Measurements from ENCODE around the gene DNAJC17. TPM values are rescaled to one million over a fixed set of nuclear protein-coding genes. Genes with fewer than 3 reads are reported as not detected.

Gene DNAJC17
- total RNA-seq, result 22.2 and 41.6 TPM in 2 replicates

GRCh38 chr15:40807028-40807887 lies at the start of gene DNAJC17, which contains the start of gene ZFYVE19:
Gene DNAJC17, minus strand, starts transcription at chr15:40807473. Its CDS starts 27 bp downstream, at chr15:40807446.
Gene ZFYVE19, plus strand, starts transcription at chr15:40807089. Its CDS starts 501 bp downstream, at chr15:40807590.

GRCh38 chr15:40843885-40844695 lies 36.8 kb upstream of the DNAJC17 start, which contains the start of gene SPINT1:
Gene SPINT1, plus strand, starts transcription at chr15:40844048. Its CDS starts 507 bp downstream, at chr15:40844555.

GRCh38 chr15:40828447-40829036 lies 21.3 kb upstream of the DNAJC17 start, which contains the start of gene PPP1R14D:
Gene PPP1R14D, minus strand, starts transcription at chr15:40828708. Its CDS starts 67 bp downstream, at chr15:40828641.

GRCh38 chr15:40769274-40770146 lies 37.8 kb downstream of the DNAJC17 start, which contains the start of gene C15orf62:
Gene C15orf62, plus strand, starts transcription at chr15:40769980. Its CDS starts 516 bp downstream, at chr15:40770496.

GRCh38 chr15:40763801-40764628 lies 43.3 kb downstream of the DNAJC17 start, which contains the start of gene GCHFR:
Gene GCHFR, plus strand, starts transcription at chr15:40764068. Its CDS starts 113 bp downstream, at chr15:40764181.

GRCh38 chr15:40754883-40755811 lies 52.1 kb downstream of the DNAJC17 start, which contains the start of gene RMDN3:
Gene RMDN3, minus strand, starts transcription at chr15:40755254. Its CDS starts 471 bp downstream, at chr15:40754783.

Small RNA genes within 50 kb of the gene (small RNA-seq; reads per million reads assigned to genes)
- not detected for gene SUMO2P15

Other genes starting within 250 kb of the DNAJC17 start
- 16.0 and 24.2 TPM in 2 replicates for gene CCDC32, start 242.4 kb downstream of the DNAJC17 start, total RNA-seq
- gene RPUSD2, start 238.2 kb downstream of the DNAJC17 start, total RNA-seq, result 11.2 and 12.7 TPM in 2 replicates
- 11.8 and 29.8 TPM in 2 replicates for gene KNL1, start 213.2 kb downstream of the DNAJC17 start, total RNA-seq
- gene RAD51, start 112.3 kb downstream of the DNAJC17 start, total RNA-seq, result 3.6 and 4.8 TPM in 2 replicates
- 25.9 and 29.4 TPM in 2 replicates for gene RMDN3, start 52.2 kb downstream of the DNAJC17 start, total RNA-seq
- gene GCHFR, start 43.4 kb downstream of the DNAJC17 start, total RNA-seq, result 14.7 and 18.3 TPM in 2 replicates
- gene C15orf62, start 37.5 kb downstream of the DNAJC17 start, total RNA-seq, result 0.65 and 1.4 TPM in 2 replicates
- gene ZFYVE19, start 384 bp downstream of the DNAJC17 start, total RNA-seq, result 25.2 and 26.0 TPM in 2 replicates
- not detected in 2 replicates for gene PPP1R14D, start 21.2 kb upstream of the DNAJC17 start, total RNA-seq
- gene SPINT1, start 36.6 kb upstream of the DNAJC17 start, total RNA-seq, result 3.2 and 5.2 TPM in 2 replicates
- under 0.01 and 0.10 TPM in 2 replicates for gene RHOV, start 66.8 kb upstream of the DNAJC17 start, total RNA-seq
- 63.1 and 64.7 TPM in 2 replicates for gene VPS18, start 87.0 kb upstream of the DNAJC17 start, total RNA-seq
- gene DLL4, start 121.9 kb upstream of the DNAJC17 start, total RNA-seq, result 80.4 and 101 TPM in 2 replicates
- 5.8 and 7.8 TPM in 2 replicates for gene CHAC1, start 146.0 kb upstream of the DNAJC17 start, total RNA-seq